ENCODE data around the gene CACNA1D.
"Not testable (repeated sequence)": the region's sequence is repeated elsewhere in the genome, so short reads cannot be mapped to it uniquely, and the experiment has no call there.

Gene CACNA1D

DNA sequence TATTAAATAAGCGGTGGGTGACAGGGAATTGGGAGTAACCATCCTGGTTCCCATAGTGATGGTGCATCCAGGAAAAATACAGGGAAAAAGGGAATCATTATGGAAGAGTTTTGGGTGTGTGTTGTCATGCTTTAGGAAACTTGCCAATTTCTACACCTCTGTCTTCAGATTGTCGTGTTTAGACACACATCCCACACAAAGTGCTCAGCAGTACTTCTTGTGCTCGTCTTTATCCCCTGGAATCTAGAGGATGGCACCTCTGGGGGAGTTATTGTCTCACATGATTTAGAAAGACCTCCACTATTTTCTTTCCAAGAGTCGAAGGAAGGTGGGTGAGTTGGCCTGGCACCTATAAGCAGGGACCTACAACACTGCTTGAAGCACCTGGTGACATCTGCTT is 35.8 kb downstream of the CACNA1D start:
- DNase-seq (ENCODE audit: low read depth) = no peak

DNA sequence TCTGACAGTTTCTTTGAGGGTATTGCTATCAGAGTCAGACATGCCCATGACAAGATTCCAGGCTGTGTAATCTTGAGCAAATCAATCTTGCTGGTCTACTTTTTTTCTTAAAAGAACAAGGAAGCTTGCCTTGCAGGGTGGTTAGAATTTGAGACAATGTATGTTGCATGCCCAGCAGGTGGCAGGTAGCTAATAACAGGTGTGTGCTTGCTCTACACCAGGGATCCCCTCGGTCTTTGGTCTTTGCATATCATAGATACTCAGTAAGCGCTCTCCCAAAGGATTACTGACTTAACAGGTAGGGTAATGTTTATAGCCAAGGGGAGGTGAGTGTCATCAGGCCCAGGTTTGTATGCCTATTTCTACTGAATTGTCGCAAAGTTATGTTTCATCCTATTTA is 37.3 kb downstream of the CACNA1D start:
- no peak for DNase-seq (ENCODE audit: low read depth)

DNA sequence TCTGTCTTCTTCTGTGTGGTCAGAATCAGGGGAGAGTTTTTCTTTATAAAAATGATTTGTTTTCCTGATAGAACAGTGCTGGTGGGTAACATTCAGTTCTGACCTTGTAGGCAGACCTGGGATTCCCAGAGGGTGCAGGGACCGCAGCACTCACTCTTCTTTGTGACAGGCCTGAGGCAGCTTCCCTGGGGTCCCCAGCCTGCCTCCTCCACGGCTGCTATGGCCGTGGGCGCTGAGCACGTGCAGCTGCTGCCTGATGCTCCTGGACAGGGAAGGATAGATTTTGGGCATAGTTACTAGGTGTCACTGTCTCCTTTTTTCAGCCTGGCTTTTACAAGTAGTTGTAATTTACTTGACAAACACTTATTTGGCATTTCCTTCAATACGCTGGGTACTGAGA is 39.1 kb downstream of the CACNA1D start:
- DNase-seq (ENCODE audit: low read depth) = no peak

GRCh38 chr3:53534216-53534615 is 39.8 kb downstream of the CACNA1D start:
- no peak for DNase-seq (ENCODE audit: low read depth)

- DNase-seq (ENCODE audit: low read depth) = no peak
Measured at GRCh38 chr3:53534676-53535400, 40.4 kb downstream of the CACNA1D start.

GRCh38 chr3:53536282-53536681 is 41.9 kb downstream of the CACNA1D start:
- no peak for DNase-seq (ENCODE audit: low read depth)

GRCh38 chr3:53544357-53544756 is 49.9 kb downstream of the CACNA1D start:
- no peak for DNase-seq (ENCODE audit: low read depth)

DNA sequence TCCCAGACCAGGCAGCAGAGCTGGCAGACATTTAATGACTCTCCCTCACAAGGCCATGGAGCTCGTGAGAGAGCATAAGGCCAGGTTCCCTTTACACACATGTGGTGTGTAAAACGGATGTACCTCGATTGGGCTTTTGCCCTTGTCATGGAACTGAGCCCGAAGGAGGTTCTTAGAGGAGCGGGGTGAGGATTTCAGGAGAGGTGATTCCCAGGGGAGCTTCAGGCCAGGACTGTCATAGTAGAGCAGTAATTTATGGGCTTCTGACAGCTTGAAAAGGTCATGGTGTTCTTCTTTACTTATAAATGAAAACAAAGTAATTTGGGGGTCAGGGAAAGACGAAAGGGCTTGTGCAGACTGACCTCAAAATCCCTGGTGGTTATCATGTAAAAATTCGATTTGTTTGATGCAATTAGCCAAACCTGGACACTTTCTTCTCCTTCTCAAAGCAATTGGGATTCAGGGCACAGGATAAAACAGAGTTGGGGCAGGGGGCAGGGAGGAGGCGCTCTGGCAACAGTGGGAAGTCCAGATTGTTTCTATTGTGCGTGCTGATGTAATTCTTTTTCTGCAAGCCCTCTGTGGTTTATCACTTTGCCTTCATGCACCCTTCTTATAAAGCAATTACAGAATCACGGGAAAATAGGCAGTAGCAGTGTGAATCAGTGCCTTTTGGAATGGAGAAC is 51.0 kb downstream of the CACNA1D start:
- DNase-seq (ENCODE audit: low read depth) = no peak

GRCh38 chr3:53545996-53546359 is 51.6 kb downstream of the CACNA1D start:
- no peak for DNase-seq (ENCODE audit: low read depth)

DNA sequence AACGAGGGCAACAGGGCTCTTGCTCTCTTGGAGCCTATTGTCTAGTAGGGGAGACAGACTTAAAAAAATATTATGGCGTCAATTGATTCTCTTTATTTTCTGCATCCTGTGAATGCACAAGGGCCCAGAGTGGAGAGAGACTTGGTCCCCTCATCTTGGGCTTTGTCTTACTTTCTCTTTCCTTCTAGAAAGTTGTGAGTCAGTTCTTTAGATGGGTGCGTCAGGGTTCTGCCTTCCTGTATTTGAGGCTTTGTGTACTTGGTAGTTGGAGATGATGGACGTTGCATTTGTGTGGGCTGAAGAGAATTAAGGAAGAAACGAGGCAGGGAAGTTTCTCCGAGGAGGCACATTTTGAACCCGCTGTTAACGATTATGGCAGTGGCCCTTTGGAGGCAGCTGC is 52.9 kb downstream of the CACNA1D start:
- no peak for DNase-seq (ENCODE audit: low read depth)

DNA sequence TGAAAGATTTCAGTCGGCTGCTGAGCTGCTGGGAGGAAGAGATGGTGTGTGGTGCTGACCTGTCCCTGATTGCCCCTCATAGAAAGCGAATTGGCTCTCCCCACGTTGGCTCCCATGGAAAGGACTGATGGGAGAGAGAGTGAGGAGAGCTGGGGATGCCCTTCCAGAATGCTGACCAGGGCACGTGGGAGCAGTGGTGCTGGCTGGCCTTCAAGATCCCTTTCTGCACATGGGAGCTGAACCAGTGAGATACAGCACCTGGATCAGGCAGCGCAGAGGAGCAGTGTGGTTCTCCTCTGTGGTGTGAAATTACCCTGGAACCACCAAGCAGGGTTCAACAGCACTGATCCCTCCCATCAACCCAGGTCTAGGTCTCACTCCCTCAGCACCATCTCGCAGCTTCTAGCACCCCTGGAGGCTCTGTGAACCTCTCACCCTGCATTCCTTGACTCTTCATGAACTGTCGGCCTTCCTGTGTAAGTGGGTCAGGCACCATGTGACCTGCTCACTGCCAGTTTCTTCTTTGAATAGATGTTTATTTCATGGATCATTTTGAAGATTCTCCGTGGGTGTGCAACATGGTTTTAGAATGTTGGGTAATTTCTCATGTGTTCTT is 55.7 kb downstream of the CACNA1D start:
- DNase-seq (ENCODE audit: low read depth) = no peak

DNA sequence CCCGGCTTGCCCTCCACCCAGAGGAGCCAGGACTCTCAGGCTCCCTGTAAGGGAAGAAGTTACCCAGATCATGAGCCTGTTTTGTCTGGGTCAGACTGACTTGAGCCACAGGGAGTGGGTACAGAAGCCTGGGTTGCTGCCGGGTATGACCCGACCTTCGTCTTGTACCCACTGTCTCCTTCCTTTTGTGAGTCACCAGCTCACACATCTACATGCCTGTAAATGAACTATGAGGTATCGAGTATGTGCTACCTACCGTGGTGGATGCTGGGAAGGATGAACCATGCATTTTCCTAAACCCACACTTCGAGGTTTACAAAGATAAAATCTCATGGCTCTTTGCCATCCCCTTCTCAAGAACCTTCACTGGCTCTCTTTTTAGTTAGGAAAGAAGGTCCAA is 56.9 kb downstream of the CACNA1D start:
- DNase-seq (ENCODE audit: low read depth) = no peak

DNA sequence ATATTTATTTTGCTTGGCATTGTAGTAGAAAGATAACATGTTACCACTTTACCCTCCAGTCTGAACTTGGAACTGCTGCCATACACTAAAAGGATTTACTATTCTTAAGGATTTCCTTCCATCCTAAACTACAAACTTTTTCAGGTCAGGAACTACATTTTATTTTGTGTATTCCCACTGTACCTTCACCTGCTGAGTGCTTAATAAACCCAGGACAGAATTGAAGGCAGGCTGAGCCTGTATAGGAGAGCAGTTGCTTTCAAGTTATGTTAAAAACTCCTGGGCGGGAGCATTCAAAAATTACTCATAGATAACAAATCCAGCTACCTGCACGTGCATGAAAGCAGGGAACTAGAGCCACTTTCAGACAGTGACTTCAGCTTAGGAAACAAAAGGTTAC is 58.3 kb downstream of the CACNA1D start:
- DNase-seq (ENCODE audit: low read depth) = no peak

DNA sequence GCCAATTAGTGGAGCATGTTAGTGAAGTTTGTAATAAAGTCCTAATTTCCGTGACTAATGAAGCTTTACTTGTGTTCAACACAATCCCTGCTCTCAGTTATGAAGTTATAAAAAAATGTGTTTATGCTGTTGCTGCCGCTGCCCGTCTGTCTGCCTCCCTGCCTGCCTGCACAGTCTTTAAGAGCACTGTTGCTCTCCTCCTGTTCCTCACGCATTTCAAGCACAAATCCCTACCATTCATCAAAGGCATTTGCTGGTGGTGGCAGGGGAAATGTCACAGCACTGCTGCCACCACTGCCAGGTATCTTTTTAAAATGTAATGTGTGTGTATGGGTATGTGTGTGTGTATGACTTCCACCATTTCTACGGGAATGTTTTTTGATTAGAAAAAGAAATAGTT is 58.8 kb downstream of the CACNA1D start:
- DNase-seq (ENCODE audit: low read depth) = no peak

DNA sequence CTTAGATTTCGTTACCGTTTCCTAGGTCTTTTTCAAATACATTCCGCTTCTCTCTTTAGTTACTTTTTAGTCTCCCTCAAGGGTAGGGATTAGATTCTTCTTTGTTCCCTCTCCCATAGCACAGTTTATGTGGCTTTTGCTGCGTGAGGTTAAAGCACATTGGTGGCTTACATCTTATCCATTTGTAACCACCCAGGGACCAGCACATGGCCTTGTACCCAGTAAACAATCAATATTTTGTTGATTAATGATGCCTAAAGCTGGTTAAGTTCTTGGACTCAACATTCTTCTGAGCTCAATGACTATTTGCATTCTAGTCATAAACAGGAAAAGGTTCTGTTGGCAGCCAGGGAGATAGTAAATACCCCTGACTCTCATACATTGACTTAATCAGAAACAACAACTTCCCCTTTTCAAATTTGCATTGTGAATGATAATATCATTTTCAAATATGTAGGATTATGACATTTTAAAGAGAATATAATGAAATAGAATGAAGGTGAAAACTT is 60.2 kb downstream of the CACNA1D start:
- DNase-seq (ENCODE audit: low read depth) = no peak

- DNase-seq (ENCODE audit: low read depth) = peak; percentile 37
Measured at GRCh38 chr3:53555068-53555588, 60.7 kb downstream of the CACNA1D start.

DNA sequence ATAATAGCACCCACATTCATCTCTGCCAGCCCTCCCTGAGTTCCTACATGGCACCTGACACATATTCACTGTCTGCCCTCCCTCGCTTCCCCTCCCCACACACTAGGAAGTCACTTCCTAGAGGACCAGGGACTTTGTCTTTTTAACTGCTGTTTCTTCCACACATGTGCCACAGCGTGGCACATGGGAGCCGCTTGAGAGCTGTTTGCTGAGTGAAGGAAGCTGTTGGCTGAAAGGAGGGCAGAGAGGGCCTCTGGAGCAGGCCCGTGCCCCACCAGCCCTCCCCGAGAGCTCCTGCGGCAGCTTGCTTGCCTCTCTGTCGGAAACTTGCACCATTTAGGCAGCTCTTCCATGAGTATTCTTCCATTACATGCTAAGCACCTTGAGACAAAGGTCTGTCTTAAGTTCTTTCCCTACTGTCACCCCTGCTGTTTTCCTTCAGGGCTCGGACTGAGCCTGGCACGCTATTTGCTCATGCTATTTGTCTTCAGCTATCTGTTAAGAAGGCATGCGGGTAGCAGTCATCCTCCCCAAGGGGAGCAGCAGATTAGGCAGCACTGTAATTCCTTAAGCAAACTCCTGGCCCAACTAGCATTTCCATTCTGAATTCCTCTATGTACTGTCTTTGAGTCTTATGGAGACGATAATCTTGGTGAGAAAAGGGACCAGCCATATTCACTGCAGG is 72.2 kb downstream of the CACNA1D start:
- DNase-seq (ENCODE audit: low read depth) = no peak

DNA sequence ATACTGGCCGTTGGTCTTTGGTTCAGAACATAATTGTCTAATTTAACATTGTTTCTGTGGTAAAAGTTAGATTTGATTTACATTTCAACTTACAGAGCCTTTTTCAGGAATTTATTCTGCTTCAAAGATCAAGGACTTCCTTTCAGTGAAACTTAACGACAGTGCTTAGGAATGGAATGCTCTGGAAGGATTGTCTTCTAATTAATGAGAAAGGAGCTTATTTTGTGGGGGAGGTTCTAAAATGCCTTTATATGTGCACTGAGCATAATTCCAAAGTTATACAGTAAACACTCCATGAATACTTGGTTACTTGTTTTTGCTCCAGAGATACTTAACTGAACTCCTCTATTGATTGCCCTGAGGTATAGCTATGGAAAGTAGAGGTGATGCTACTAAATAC is 75.7 kb downstream of the CACNA1D start:
- DNase-seq (ENCODE audit: low read depth) = no peak

GRCh38 chr3:53570709-53571108 is 76.3 kb downstream of the CACNA1D start:
- no peak for DNase-seq (ENCODE audit: low read depth)

DNA sequence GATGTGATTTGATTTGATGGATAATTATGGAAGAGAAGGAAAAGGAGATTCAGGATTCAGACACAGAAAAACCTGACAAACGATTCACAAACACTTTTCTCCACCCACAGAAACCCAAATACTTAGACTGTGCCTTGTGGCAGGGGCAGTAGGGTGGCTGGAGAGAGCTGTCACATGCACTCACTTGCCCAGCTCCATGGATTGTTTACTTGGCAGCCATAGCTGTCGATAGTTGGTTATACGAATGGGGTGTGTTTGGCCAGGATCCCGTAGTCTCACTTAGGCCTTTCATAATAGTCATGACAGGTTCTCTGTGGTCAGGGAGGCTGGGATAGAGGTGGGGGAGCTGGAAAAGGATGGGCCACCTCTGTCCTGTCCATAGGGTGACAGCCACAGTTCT is 76.9 kb downstream of the CACNA1D start:
- DNase-seq (ENCODE audit: low read depth) = no peak

DNA sequence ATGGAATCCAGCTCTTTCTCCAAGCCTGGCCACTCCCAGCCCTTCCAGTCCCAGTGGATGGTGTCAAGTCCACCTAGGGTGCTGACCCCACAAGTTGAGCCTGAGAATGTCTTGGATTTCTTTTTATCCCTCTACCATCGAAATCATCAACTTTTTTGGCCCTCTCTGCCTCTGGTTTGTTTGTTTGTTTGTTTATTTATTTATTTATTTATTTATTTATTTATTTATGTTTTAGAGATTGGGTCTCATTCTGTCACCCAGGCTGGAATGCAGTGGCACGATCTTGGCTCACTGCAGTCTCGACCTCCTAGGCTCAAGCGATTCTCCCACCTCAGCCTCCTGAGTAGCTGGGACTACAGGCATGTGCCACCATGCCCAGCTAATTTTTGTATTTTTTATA is 77.8 kb downstream of the CACNA1D start:
- not testable (repeated sequence) for DNase-seq (ENCODE audit: low read depth)

- DNase-seq (ENCODE audit: low read depth) = no peak
Measured at GRCh38 chr3:53577506-53577905, 83.1 kb downstream of the CACNA1D start.

DNA sequence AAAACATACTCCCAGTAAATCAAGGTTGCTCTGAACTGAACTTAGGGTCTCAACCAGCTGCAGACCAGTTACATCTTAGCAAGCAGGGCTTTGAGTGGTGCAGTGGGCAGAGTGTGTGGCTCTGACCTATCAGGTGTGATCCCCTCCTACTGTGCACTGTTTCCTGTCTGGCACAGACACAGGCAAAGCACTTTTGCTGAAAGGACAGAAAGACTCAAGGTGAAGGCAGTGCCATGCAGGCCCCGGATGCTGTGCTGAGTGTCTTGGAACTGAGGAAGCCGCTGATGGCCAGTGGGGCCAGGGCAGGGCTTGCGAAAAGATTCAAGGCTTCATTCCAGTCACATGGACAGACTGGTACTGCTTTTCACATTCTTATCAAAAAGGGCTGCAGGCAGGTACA is 85.2 kb downstream of the CACNA1D start:
- no peak for DNase-seq (ENCODE audit: low read depth)

Data from activated T-cell treated with anti-CD3 and anti-CD28 coated beads for 48 hours (primary cell).